K562 (cell line): ENCODE measurements around the gene PITX2. TPM values are rescaled to one million over a fixed set of nuclear protein-coding genes. Genes with fewer than 3 reads are reported as not detected.

Source experiments
- ASH1L ChIP-seq: fragments of 450-650 bp; IDR thresholded peaks from 2 replicates; pipeline ENCODE4 v1.6.1; 2018; ENCODE audit warnings: borderline replicate concordance, mild to moderate bottlenecking, low read depth; ENCODE audit not compliant: partially characterized antibody
- CCAR2 ChIP-seq: fragments of 200-400 bp; formaldehyde crosslinking; IDR thresholded peaks from 2 replicates; pipeline ENCODE4 v1.6.1; 2017; ENCODE audit warnings: mild to moderate bottlenecking, low read depth, low read length
- CHAMP1 ChIP-seq: fragments of 450-650 bp; IDR thresholded peaks from 2 replicates; pipeline ENCODE4 v1.6.1; 2016; ENCODE audit warnings: mild to moderate bottlenecking
- CSDE1 ChIP-seq, 2 experiments: fragments of 450-650 bp; IDR thresholded peaks; 2 replicates each; pipeline ENCODE4 v1.6.1; 2016; ENCODE audit warnings: mild to moderate bottlenecking in 1 of 2
- EP400 ChIP-seq: fragments of 450-650 bp; IDR thresholded peaks from 2 replicates; pipeline ENCODE4 v1.6.1; 2017; ENCODE audit warnings: antibody characterized with exemption, mild to moderate bottlenecking, moderate library complexity
- JUNB ChIP-seq: fragments of 450-650 bp; formaldehyde crosslinking; conservative IDR thresholded peaks from 2 replicates; pipeline ENCODE4 v1.4.0; 2020; ENCODE audit warnings: mild to moderate bottlenecking
- KAT8 ChIP-seq: fragments of 450-650 bp; IDR thresholded peaks from 2 replicates; pipeline ENCODE4 v1.6.1; 2016; ENCODE audit warnings: low read depth, mild to moderate bottlenecking
- MAZ ChIP-seq, 2 experiments: fragments of 450-650 bp in 1 of 2; sonication (generic) in 1 of 2; formaldehyde crosslinking; IDR thresholded peaks in 1 of 2; conservative IDR thresholded peaks in 1 of 2; 2 replicates each; pipeline versions ENCODE4 v1.4.0 to v1.5.0; 2020; ENCODE audit warnings: mild to moderate bottlenecking in 1 of 2, missing genetic modification reagents in 1 of 2
- SRSF3 ChIP-seq: fragments of 200-400 bp; formaldehyde crosslinking; IDR thresholded peaks from 2 replicates; pipeline ENCODE4 v1.6.1; 2016; ENCODE audit warnings: mild to moderate bottlenecking, low read length, moderate library complexity; ENCODE audit not compliant: insufficient read depth
- STAT5B ChIP-seq: fragments of 250-450 bp; sonication (Bioruptor Pico); IDR thresholded peaks from 2 replicates; pipeline ENCODE4 v1.8.0; 2021; ENCODE audit warnings: mild to moderate bottlenecking, inconsistent platforms
- TCF15 ChIP-seq: fragments of 250-450 bp; sonication (Bioruptor Pico); IDR thresholded peaks from 2 replicates; pipeline ENCODE4 v1.8.0; 2022; ENCODE audit warnings: moderate library complexity, mild to moderate bottlenecking, inconsistent platforms
- polyA plus RNA-seq, 8 experiments: library from polyadenylated mRNA; depleted of rRNA in 4 of 8; stranded (reverse) in 5 of 8; unstranded in 3 of 8; fragments of >200 nt; fragmentation: Nextera tagmentation in 2 of 8; fragmentation: Illumina TruSeq in 1 of 8; extraction: Ambion mirVana in 2 of 8; extraction: Trizol in 1 of 8; gene quantifications; 2 replicates each; pipeline versions ENCODE4 v1.2.1 to v1.2.3, GENCODE V29; 2011 to 2014; ENCODE audit warnings: inconsistent platforms in 1 of 8, missing spikeins in 1 of 8
- total RNA-seq, 7 experiments: library from RNA; depleted of rRNA in 6 of 7; stranded (reverse); fragments of >200 nt in 6 of 7; fragmentation: Illumina TruSeq in 2 of 7; extraction: Trizol in 2 of 7; gene quantifications; 2 replicates each; pipeline versions ENCODE4 v1.2.1 to v1.2.3, GENCODE V29; 2011 to 2021; ENCODE audit warnings: low replicate concordance in 1 of 7

PITX2 gene
- total and polyA plus RNA-seq, 9 of the 15 experiments (the other 6 are each of a cell fraction or from before 2014, with no cell fraction given): 0.08 TPM; not detected in 8

GRCh38 chr4:110614173-110614963 is 8.5 kb downstream of the PITX2 start (continued):
- TF ChIP-seq TCF15 (CRISPR knock-in tag) (no peak), JUNB (CRISPR knock-in tag) (no peak), KAT8 (no peak), STAT5B (CRISPR knock-in tag) (no peak), CCAR2 (no peak), CHAMP1 (no peak), EP400 (no peak), ASH1L (no peak), SRSF3 (no peak), MAZ (CRISPR knock-in tag; conservative IDR thresholded peaks at IDR 0.05 in 1 of 2, IDR thresholded peaks at IDR 0.05 in 1 of 2) (no peak), CSDE1 (IDR thresholded peaks at IDR 0.05) (no peak)
- TF ChIP-seq, all 486 proteins: peak for 0
